Stimulated activated CD8-positive, alpha-beta memory T cell treated with anti-CD3 and anti-CD28 coated beads, Interleukin-15, amount 100 ng/mL, for 24 hours (primary cell): Measurements from ENCODE around the gene PARVG.

Experiments
- DNase-seq: peaks from one replicate; pipeline ENCODE4 v3.0.0-alpha.2; 2020; ENCODE audit warnings: low read depth

Gene PARVG

GRCh38 chr22:44180706-44181032 is at the start of gene PARVG:
Gene PARVG, plus strand, starts transcription at chr22:44180925. Its CDS starts 2,405 bp downstream, at chr22:44183330.
- no peak for DNase-seq

- DNase-seq = no peak
Observed at GRCh38 chr22:44131412-44131811, 49.3 kb upstream of the PARVG start.

GRCh38 chr22:44131989-44132685 is 48.6 kb upstream of the PARVG start:
- no peak for DNase-seq

- no peak for DNase-seq
Observed at GRCh38 chr22:44132724-44133123, 48.0 kb upstream of the PARVG start.

GRCh38 chr22:44133161-44133560 is 47.6 kb upstream of the PARVG start:
- DNase-seq = no peak

GRCh38 chr22:44133901-44134571 is 46.7 kb upstream of the PARVG start:
- DNase-seq = no peak

GRCh38 chr22:44136112-44136511 is 44.6 kb upstream of the PARVG start:
- no peak for DNase-seq

- no peak for DNase-seq
Observed at GRCh38 chr22:44136786-44137185, 43.9 kb upstream of the PARVG start.

- DNase-seq = no peak
Observed at GRCh38 chr22:44137415-44137814, 43.3 kb upstream of the PARVG start.

GRCh38 chr22:44139773-44140172 is 41.0 kb upstream of the PARVG start:
- DNase-seq = no peak

- no peak for DNase-seq
Observed at GRCh38 chr22:44142421-44143104, 38.2 kb upstream of the PARVG start.

- DNase-seq = no peak
Observed at GRCh38 chr22:44143105-44143474, 37.6 kb upstream of the PARVG start.

- DNase-seq = no peak
Observed at GRCh38 chr22:44143579-44143978, 37.1 kb upstream of the PARVG start.

GRCh38 chr22:44144046-44144569 is 36.6 kb upstream of the PARVG start:
- DNase-seq = no peak

- DNase-seq = no peak
Observed at GRCh38 chr22:44145544-44145943, 35.2 kb upstream of the PARVG start.

- DNase-seq = no peak
Observed at GRCh38 chr22:44146088-44146861, 34.5 kb upstream of the PARVG start.

- no peak for DNase-seq
Observed at GRCh38 chr22:44147008-44147645, 33.6 kb upstream of the PARVG start.

- DNase-seq = no peak
Observed at GRCh38 chr22:44147821-44148574, 32.7 kb upstream of the PARVG start.

- no peak for DNase-seq
Observed at GRCh38 chr22:44151676-44152075, 29.0 kb upstream of the PARVG start.

- no peak for DNase-seq
Observed at GRCh38 chr22:44153710-44154109, 27.0 kb upstream of the PARVG start.

- DNase-seq = no peak
Observed at GRCh38 chr22:44154436-44154942, 26.2 kb upstream of the PARVG start.
